CD1c-positive myeloid dendritic cell (primary cell): ENCODE data around the gene EFL1.
"Not testable (repeated sequence)": the region's sequence is repeated elsewhere in the genome, so short reads cannot be mapped to it uniquely, and the experiment has no call there.

Experiments used
- DNase-seq: peaks from one replicate; pipeline ENCODE4 v3.0.0-alpha.2; 2016; ENCODE audit errors: extremely low spot score

EFL1 gene

GRCh38 chr15:82197733-82198594, 64.6 kb downstream of the EFL1 start:
- DNase-seq: peak; percentile 63

- DNase-seq: no peak
These were observed 66.2 kb downstream of the EFL1 start for GRCh38 chr15:82196353-82196752.

GRCh38 chr15:82195818-82196217, 66.7 kb downstream of the EFL1 start:
- DNase-seq: not testable (repeated sequence)

GRCh38 chr15:82194488-82194887, 68.0 kb downstream of the EFL1 start:
- not testable (repeated sequence) for DNase-seq

- not testable (repeated sequence) for DNase-seq
These were observed 69.1 kb downstream of the EFL1 start for GRCh38 chr15:82193435-82193834.

GRCh38 chr15:82192394-82192793, 70.1 kb downstream of the EFL1 start:
- not testable (repeated sequence) for DNase-seq

- DNase-seq: peak; percentile 43
These were observed 75.7 kb downstream of the EFL1 start for GRCh38 chr15:82186719-82187406.

- DNase-seq: no peak
These were observed 76.4 kb downstream of the EFL1 start for GRCh38 chr15:82186161-82186560.

- DNase-seq: no peak
These were observed 77.8 kb downstream of the EFL1 start for GRCh38 chr15:82184776-82185175.

GRCh38 chr15:82184355-82184754, 78.2 kb downstream of the EFL1 start:
- DNase-seq: no peak

- DNase-seq: no peak
These were observed 79.2 kb downstream of the EFL1 start for GRCh38 chr15:82183121-82184031.

- no peak for DNase-seq
These were observed 81.2 kb downstream of the EFL1 start for GRCh38 chr15:82181371-82181770.

- no peak for DNase-seq
These were observed 84.5 kb downstream of the EFL1 start for GRCh38 chr15:82178061-82178460.

- peak; percentile 7 for DNase-seq
These were observed 85.1 kb downstream of the EFL1 start for GRCh38 chr15:82177291-82178010.

GRCh38 chr15:82176542-82176941, 86.0 kb downstream of the EFL1 start:
- no peak for DNase-seq

GRCh38 chr15:82174471-82175235, 87.9 kb downstream of the EFL1 start:
- no peak for DNase-seq

- DNase-seq: no peak
These were observed 89.4 kb downstream of the EFL1 start for GRCh38 chr15:82173108-82173507.

- DNase-seq: no peak
These were observed 90.0 kb downstream of the EFL1 start for GRCh38 chr15:82172506-82172905.

- no peak for DNase-seq
These were observed 93.8 kb downstream of the EFL1 start for GRCh38 chr15:82168757-82169156.

- DNase-seq: no peak
These were observed 94.2 kb downstream of the EFL1 start for GRCh38 chr15:82168296-82168695.

GRCh38 chr15:82165948-82166376, 96.6 kb downstream of the EFL1 start:
- no peak for DNase-seq
